Thyroid gland (tissue), 4 donors: ENCODE measurements around the gene GFI1. TPM values are rescaled to one million over a fixed set of nuclear protein-coding genes. Genes with fewer than 3 reads are reported as not detected.
A peak's percentile ranks its signal among the peaks of the same experiment; 100 is the strongest.

Source experiments
- DNase-seq, 2 donors: peaks; one replicate each; pipeline ENCODE4 v3.0.0-alpha.2; 2019
- H3K27ac ChIP-seq, 3 donors: fragments of 200-600 bp; sonication (generic); 1 replicate in 2 of 3; 2 replicates in 1 of 3; pipeline ENCODE4 v1.5.1; 2016 to 2019; ENCODE audit warnings: mild to moderate bottlenecking in 1 of 3, moderate library complexity in 1 of 3
- H3K27me3 ChIP-seq: fragments of 200-600 bp; sonication (generic); one replicate; pipeline ENCODE4 v1.5.1; 2019
- H3K36me3 ChIP-seq, 2 donors: fragments of 200-600 bp; sonication (generic); one replicate each; pipeline ENCODE4 v1.5.1; 2016 to 2019
- H3K4me1 ChIP-seq, 2 donors: fragments of 200-600 bp; sonication (generic); one replicate each; pipeline ENCODE4 v1.5.1; 2017 to 2019
- H3K4me3 ChIP-seq, 3 donors: fragments of 200-600 bp; sonication (generic); replicated peaks in 1 of 3; 1 replicate in 2 of 3; 2 replicates in 1 of 3; pipeline ENCODE4 v1.5.1; 2016; ENCODE audit warnings: mild to moderate bottlenecking in 1 of 3
- H3K9me3 ChIP-seq: fragments of 200-600 bp; sonication (generic); one replicate; pipeline ENCODE4 v1.5.1; 2017
- CTCF ChIP-seq, 6 experiments: fragments of 200-600 bp in 3 of 6; fragments of 450-650 bp in 3 of 6; sonication (generic) in 3 of 6; IDR thresholded peaks; one replicate each; pipeline ENCODE4 v1.5.1; 2016 to 2019; ENCODE audit warnings: antibody characterized with exemption in 6 of 6, mild to moderate bottlenecking in 2 of 6, inconsistent platforms in 1 of 6, moderate library complexity in 1 of 6
- POLR2A ChIP-seq, 2 donors: fragments of 450-650 bp; IDR thresholded peaks; one replicate each; pipeline ENCODE4 v1.6.1; 2017; ENCODE audit warnings: antibody characterized with exemption in 2 of 2, mild to moderate bottlenecking in 2 of 2, moderate library complexity in 1 of 2
- WGBS, 2 donors: methylation state at CpG; one replicate each; pipeline ENCODE4 v1.1.5; 2017; 5-methylcytosine and 5-hydroxymethylcytosine counted together
- intact Hi-C: fragments of 100-400 bp; cut with DNase I; formaldehyde crosslinking; loops from one replicate; pipeline ENCODE4 v1.15.1; 2023
- total RNA-seq, 4 donors: library from RNA; depleted of rRNA; stranded (reverse); fragments of >200 nt; gene quantifications; one replicate each; pipeline ENCODE4 v1.2.3, GENCODE V29; 2016

GFI1 gene
- total RNA-seq, 4 donors from 2014 or later = 0.27 to 1.8 (median 0.47) TPM

- WGBS, 2 donors = 38 to 53% methylated on average over 8 to 21 of the region's 59 CpGs
- peaks cover 24% of the 10 kb centered on the region for H3K27me3 ChIP-seq
- TF ChIP-seq POLR2A (IDR thresholded peaks at IDR 0.05) (no peak), CTCF (IDR thresholded peaks at IDR 0.05) (no peak)
- peaks cover 43 to 52% of the 10 kb centered on the region in 2 donors for H3K4me1 ChIP-seq
- H3K27ac ChIP-seq = no peak overlapping the region
- no peaks in the 10 kb centered on the region for H3K9me3 ChIP-seq
- DNase-seq = peak in 1 of 2 donors; percentile 32
- H3K36me3 ChIP-seq = no peaks in the 10 kb centered on the region
- H3K4me3 ChIP-seq = peak overlapping the region in 1 of 3 donors; percentile 0
- intact Hi-C loops = no loop called here
These were observed 6.4 kb downstream of the GFI1 start for GRCh38 chr1:92480200-92480812.

GRCh38 chr1:92479587-92479986 is 7.1 kb downstream of the GFI1 start:
- 79 to 87% methylated on average over 9 of the region's 9 CpGs for WGBS, 2 donors
- DNase-seq = no peak
- intact Hi-C loops = no loop called here
- Histone ChIP-seq H3K4me1 (peaks cover 36 to 44% of the 10 kb centered on the region in 2 donors), H3K9me3 (no peaks in the 10 kb centered on the region), H3K27ac (no peak overlapping the region), H3K36me3 (no peaks in the 10 kb centered on the region), H3K27me3 (peaks cover 17% of the 10 kb centered on the region), H3K4me3 (no peak overlapping the region)
- no peak for TF ChIP-seq POLR2A (IDR thresholded peaks at IDR 0.05)
- no peak for TF ChIP-seq CTCF (IDR thresholded peaks at IDR 0.05)

- TF ChIP-seq POLR2A (IDR thresholded peaks at IDR 0.05) (no peak), CTCF (IDR thresholded peaks at IDR 0.05) (no peak)
- Histone ChIP-seq H3K4me3 (no peak overlapping the region), H3K9me3 (no peaks in the 10 kb centered on the region), H3K27me3 (peaks cover 6% of the 10 kb centered on the region), H3K36me3 (no peaks in the 10 kb centered on the region), H3K27ac (no peak overlapping the region), H3K4me1 (peaks cover 26 to 32% of the 10 kb centered on the region in 2 donors)
- intact Hi-C loops = no loop called here
- WGBS, 2 donors = 84 to 85% methylated on average over 3 of the region's 3 CpGs
- DNase-seq = no peak
These were observed 8.3 kb downstream of the GFI1 start for GRCh38 chr1:92478393-92478792.

- Histone ChIP-seq H3K4me3 (no peak overlapping the region), H3K27ac (no peak overlapping the region), H3K4me1 (peaks cover 3 to 10% of the 10 kb centered on the region in 2 donors), H3K9me3 (no peaks in the 10 kb centered on the region), H3K36me3 (no peaks in the 10 kb centered on the region), H3K27me3 (no peaks in the 10 kb centered on the region)
- no peak for TF ChIP-seq CTCF (IDR thresholded peaks at IDR 0.05)
- no peak for TF ChIP-seq POLR2A (IDR thresholded peaks at IDR 0.05)
- no peak for DNase-seq
- WGBS, 2 donors = 69 to 70% methylated on average over 12 of the region's 12 CpGs
- intact Hi-C loops = no loop called here
These were observed 10.6 kb downstream of the GFI1 start for GRCh38 chr1:92476071-92476631.

- 88 to 92% methylated on average over 3 of the region's 3 CpGs for WGBS, 2 donors
- Histone ChIP-seq H3K36me3 (no peaks in the 10 kb centered on the region), H3K4me1 (no peaks in the 10 kb centered on the region), H3K4me3 (no peak overlapping the region), H3K9me3 (no peaks in the 10 kb centered on the region), H3K27ac (no peak overlapping the region), H3K27me3 (no peaks in the 10 kb centered on the region)
- TF ChIP-seq POLR2A (IDR thresholded peaks at IDR 0.05) (no peak), CTCF (IDR thresholded peaks at IDR 0.05) (no peak)
- no peak for DNase-seq
- intact Hi-C loops = no loop called here
These were observed 11.7 kb downstream of the GFI1 start for GRCh38 chr1:92475029-92475428.
